ENCODE results near the gene CDH24. TPM values are rescaled to one million over a fixed set of nuclear protein-coding genes. Genes with fewer than 3 reads are reported as not detected.

Gene CDH24
- total and polyA plus RNA-seq, 10 of the 15 experiments (the other 5 are each of a cell fraction or from before 2014, with no cell fraction given) = 0.10 to 1.5 (median 0.45) TPM; not detected in 2

DNA sequence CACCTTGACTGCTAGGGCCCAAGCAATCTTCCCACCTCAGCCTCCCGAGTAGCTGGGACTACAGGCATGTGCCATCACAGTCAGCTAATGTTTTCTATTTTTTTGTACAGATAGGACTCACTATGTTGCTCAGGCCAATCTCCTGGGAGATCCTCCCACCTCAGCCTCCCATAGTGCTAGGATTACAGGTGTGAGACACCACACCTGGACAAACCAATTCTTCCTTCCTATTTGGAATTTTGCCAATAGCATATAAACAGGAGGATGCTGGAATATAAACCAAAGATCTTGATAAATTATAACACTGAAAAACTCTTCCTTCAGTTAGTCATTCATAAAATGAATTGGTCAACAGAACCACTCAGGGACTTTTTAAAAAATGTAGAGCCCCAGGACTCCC is 29.2 kb upstream of the CDH24 start:
- H3K9ac ChIP-seq (ENCODE audit: control insufficient read depth, insufficient read depth, low read length) = no peak overlapping the region
- H3K27me3 ChIP-seq (replicated peaks in 1 of 2; ENCODE audit: control insufficient read depth in 2 of 2, insufficient read depth in 2 of 2, low read length in 1 of 2) = no peaks in the 10 kb centered on the region
- 100% methylated on average over 1 of the region's 1 CpG for WGBS (ENCODE audit: insufficient coverage, insufficient replicate concordance, low lambda C conversion rate, missing lambda C conversion rate)
- in situ Hi-C loops (cut with MboI) (no loop called here), intact Hi-C loops (cut with micrococcal nuclease; ENCODE audit: unreplicated experiment) (no loop called here)
- no peaks in the 10 kb centered on the region for H3K9me3 ChIP-seq (replicated peaks; ENCODE audit: control insufficient read depth, insufficient read depth, low read length)
- CTCF ChIA-PET = interaction anchor here (1.7 to 3.1 kb wide), 3 partner anchors 8 to 18 kb away, joined by 6 to 16 read pairs (median 15); partner anchors contain the start of gene ACIN1
- SMC1A ChIA-PET (ENCODE audit: uncharacterized antibody, unreplicated experiment) = interaction anchor here (1.2 kb wide), 1 partner anchor 8 kb away, joined by 3 read pairs; the partner anchor contains the start of genes ACIN1 and C14orf119
- no peaks in the 10 kb centered on the region for H4K20me1 ChIP-seq (ENCODE audit: control insufficient read depth, insufficient read depth)
- DNase-seq (ENCODE audit: low read depth, low spot score) (no peak), ATAC-seq (no peak), FAIRE-seq (no peak)
- H3K79me2 ChIP-seq (ENCODE audit: control insufficient read depth, insufficient read depth, low read length) = peaks cover 2% of the 10 kb centered on the region; the same call in 1 of the 2 replicates
- H3K4me3 ChIP-seq = no peak overlapping the region
- H3K27ac ChIP-seq (ENCODE audit: control insufficient read depth, insufficient read depth) = no peak overlapping the region
- no TSS peak for BruUV-seq (replicated peaks)
- POLR2A ChIA-PET = interaction anchor here (1.3 kb wide), 1 partner anchor 8 kb away, joined by 6 read pairs; the partner anchor contains the start of genes ACIN1 and C14orf119
- H3K4me1 ChIP-seq (ENCODE audit: control insufficient read depth, insufficient read depth, low read length) = no peaks in the 10 kb centered on the region
- RAD21 ChIA-PET (ENCODE audit: unreplicated experiment) = no interaction called here
- H2AFZ ChIP-seq (ENCODE audit: control insufficient read depth, low read depth, low read length) = no peak overlapping the region
- H3K4me2 ChIP-seq (ENCODE audit: control insufficient read depth, insufficient read depth) = no peak overlapping the region
- peaks cover 5 to 36% of the 10 kb centered on the region in 2 experiments for H3K36me3 ChIP-seq (ENCODE audit: control insufficient read depth in 2 of 2, insufficient read depth in 2 of 2, low read length in 1 of 2)
- TF ChIP-seq MTA3 (IDR thresholded peaks at IDR 0.05; ENCODE audit: borderline replicate concordance, low read length) = no peak
- TF ChIP-seq RFX5 (IDR thresholded peaks at IDR 0.05; ENCODE audit: low read depth, low read length) = no peak
- TF ChIP-seq SIX5 (IDR thresholded peaks at IDR 0.05; ENCODE audit: low read depth, low read length, severe bottlenecking) = no peak
- TF ChIP-seq PRDM15 (CRISPR knock-in tag; IDR thresholded peaks at IDR 0.05) = no peak
- no peak for TF ChIP-seq IKZF2 (IDR thresholded peaks at IDR 0.05)
- no peak for TF ChIP-seq KDM1A (IDR thresholded peaks at IDR 0.05; ENCODE audit: borderline replicate concordance)
- TF ChIP-seq RCOR1 (conservative IDR thresholded peaks at IDR 0.05; ENCODE audit: low read depth, low read length) = no peak
- no peak for TF ChIP-seq CHD4 (IDR thresholded peaks at IDR 0.05)
- no peak for TF ChIP-seq RUNX3 (IDR thresholded peaks at IDR 0.05; ENCODE audit: low read length)
- TF ChIP-seq ATF3 (IDR thresholded peaks at IDR 0.05; ENCODE audit: borderline replicate concordance, extremely low read depth, low read depth, low read length) = no peak
- TF ChIP-seq SMAD1 (IDR thresholded peaks at IDR 0.05; ENCODE audit: low read depth, partially characterized antibody) = no peak
- TF ChIP-seq, protein P1, sequence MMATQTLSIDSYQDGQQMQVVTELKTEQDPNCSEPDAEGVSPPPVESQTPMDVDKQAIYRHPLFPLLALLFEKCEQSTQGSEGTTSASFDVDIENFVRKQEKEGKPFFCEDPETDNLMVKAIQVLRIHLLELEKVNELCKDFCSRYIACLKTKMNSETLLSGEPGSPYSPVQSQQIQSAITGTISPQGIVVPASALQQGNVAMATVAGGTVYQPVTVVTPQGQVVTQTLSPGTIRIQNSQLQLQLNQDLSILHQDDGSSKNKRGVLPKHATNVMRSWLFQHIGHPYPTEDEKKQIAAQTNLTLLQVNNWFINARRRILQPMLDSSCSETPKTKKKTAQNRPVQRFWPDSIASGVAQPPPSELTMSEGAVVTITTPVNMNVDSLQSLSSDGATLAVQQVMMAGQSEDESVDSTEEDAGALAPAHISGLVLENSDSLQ (IDR thresholded peaks at IDR 0.05) = no peak
- no peak for TF ChIP-seq NFYB (IDR thresholded peaks at IDR 0.05; ENCODE audit: insufficient read depth, low read depth, low read length)
- no peak for TF ChIP-seq MTA2 (IDR thresholded peaks at IDR 0.05; ENCODE audit: low read depth)
